ENCODE measurements around the gene GAK.
"Not testable (repeated sequence)": the region's sequence is repeated elsewhere in the genome, so short reads cannot be mapped to it uniquely, and the experiment has no call there.

GAK gene

GRCh38 chr4:823176-823760 is 108.8 kb downstream of the GAK start:
- DNase-seq (ENCODE audit: insufficient read length, low spot score) (no peak), FAIRE-seq (no peak)

- FAIRE-seq (no peak), DNase-seq (ENCODE audit: insufficient read length, low spot score) (no peak)
Measured at GRCh38 chr4:822361-823175, 109.5 kb downstream of the GAK start.

- DNase-seq (ENCODE audit: insufficient read length, low spot score) (no peak), FAIRE-seq (no peak)
Measured at GRCh38 chr4:821631-822030, 110.5 kb downstream of the GAK start.

GRCh38 chr4:821181-821591 is 110.9 kb downstream of the GAK start:
- FAIRE-seq (no peak), DNase-seq (ENCODE audit: insufficient read length, low spot score) (no peak)

- FAIRE-seq (no peak), DNase-seq (ENCODE audit: insufficient read length, low spot score) (no peak)
Measured at GRCh38 chr4:820230-821172, 111.6 kb downstream of the GAK start.

GRCh38 chr4:819401-820229 is 112.5 kb downstream of the GAK start:
- DNase-seq (ENCODE audit: insufficient read length, low spot score) (no peak), FAIRE-seq (no peak)

GRCh38 chr4:818106-818921 is 113.8 kb downstream of the GAK start:
- FAIRE-seq: no peak

GRCh38 chr4:815464-816146 is 116.5 kb downstream of the GAK start:
- FAIRE-seq (no peak), DNase-seq (ENCODE audit: insufficient read length, low spot score) (no peak)

More at GRCh38 chr4:818106-818921, 113.8 kb downstream of the GAK start:
- DNase-seq (ENCODE audit: insufficient read length, low spot score): no peak

- FAIRE-seq (no peak), DNase-seq (ENCODE audit: insufficient read length, low spot score) (no peak)
Measured at GRCh38 chr4:814312-814850, 117.7 kb downstream of the GAK start.

GRCh38 chr4:813900-814299 is 118.2 kb downstream of the GAK start:
- FAIRE-seq: no peak

GRCh38 chr4:808860-809570 is 123.1 kb downstream of the GAK start:
- DNase-seq (ENCODE audit: insufficient read length, low spot score) (no peak), FAIRE-seq (no peak)

More at GRCh38 chr4:813900-814299, 118.2 kb downstream of the GAK start:
- no peak for DNase-seq (ENCODE audit: insufficient read length, low spot score)

- FAIRE-seq (no peak), DNase-seq (ENCODE audit: insufficient read length, low spot score) (no peak)
Measured at GRCh38 chr4:807792-808191, 124.3 kb downstream of the GAK start.

- DNase-seq (ENCODE audit: insufficient read length, low spot score); FAIRE-seq: not testable (repeated sequence)
Measured at GRCh38 chr4:806979-807378, 125.1 kb downstream of the GAK start.

GRCh38 chr4:804804-805203 is 127.3 kb downstream of the GAK start:
- FAIRE-seq: no peak

GRCh38 chr4:803884-804283 is 128.2 kb downstream of the GAK start:
- FAIRE-seq (no peak), DNase-seq (ENCODE audit: insufficient read length, low spot score) (no peak)

More at GRCh38 chr4:804804-805203, 127.3 kb downstream of the GAK start:
- no peak for DNase-seq (ENCODE audit: insufficient read length, low spot score)

GRCh38 chr4:801436-802124 is 130.5 kb downstream of the GAK start:
- no peak for FAIRE-seq
- no peak for DNase-seq (ENCODE audit: insufficient read length, low spot score)
